Stimulated activated CD4-positive, alpha-beta T cell treated with anti-CD3 and anti-CD28 coated beads, Interleukin-12 subunit alpha, Interleukin-12 subunit beta, amount 100 ng/mL, for 4 hours (primary cell): Measurements from ENCODE around the gene CYP2A13.
"Not testable (repeated sequence)": the region's sequence is repeated elsewhere in the genome, so short reads cannot be mapped to it uniquely, and the experiment has no call there.

ENCODE experiments used
- DNase-seq: peaks from one replicate; pipeline ENCODE4 v3.0.0-alpha.2; 2020

The CYP2A13 gene

DNA sequence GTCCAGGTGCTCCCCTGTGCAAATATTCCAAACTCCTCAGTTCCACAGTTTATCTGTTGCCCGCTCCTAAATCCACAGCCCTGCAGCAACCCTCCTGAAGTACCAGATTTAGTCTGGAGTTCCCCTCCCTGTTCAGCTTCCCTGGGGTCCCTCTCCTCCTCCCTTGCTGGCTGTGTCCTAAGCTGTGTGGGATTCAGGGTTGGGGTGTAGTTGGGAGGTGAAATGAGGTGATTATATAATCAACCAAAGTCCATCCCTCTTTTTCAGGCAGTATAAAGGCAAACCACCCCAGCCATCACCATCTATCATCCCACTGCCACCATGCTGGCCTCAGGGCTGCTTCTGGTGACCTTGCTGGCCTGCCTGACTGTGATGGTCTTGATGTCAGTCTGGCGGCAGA lies at the start of gene CYP2A13:
Gene CYP2A13 (plus strand): TSS at position 301 of the 400 bp plus-strand sequence. CDS start 21 bp downstream, at position 322.
- DNase-seq: no peak

DNA sequence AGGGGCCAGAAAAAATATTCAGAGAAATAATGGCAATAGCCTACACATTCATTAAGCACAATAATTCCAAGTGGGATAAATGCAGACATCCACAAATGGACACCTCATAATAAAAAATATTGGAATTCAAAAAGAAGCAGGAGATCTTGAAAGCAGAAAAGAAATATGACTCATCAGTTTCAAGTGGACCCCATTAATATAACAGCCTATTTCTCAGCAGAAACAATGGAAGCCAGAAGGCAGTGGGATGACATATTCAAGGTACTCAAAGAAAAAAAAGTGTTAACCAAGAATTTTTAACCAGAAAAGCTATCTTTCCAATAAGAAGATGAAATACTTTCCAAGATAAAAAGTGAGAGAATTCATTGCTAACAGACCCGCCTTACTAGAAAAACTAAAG lies 48.4 kb upstream of the CYP2A13 start:
- DNase-seq: no peak

DNA sequence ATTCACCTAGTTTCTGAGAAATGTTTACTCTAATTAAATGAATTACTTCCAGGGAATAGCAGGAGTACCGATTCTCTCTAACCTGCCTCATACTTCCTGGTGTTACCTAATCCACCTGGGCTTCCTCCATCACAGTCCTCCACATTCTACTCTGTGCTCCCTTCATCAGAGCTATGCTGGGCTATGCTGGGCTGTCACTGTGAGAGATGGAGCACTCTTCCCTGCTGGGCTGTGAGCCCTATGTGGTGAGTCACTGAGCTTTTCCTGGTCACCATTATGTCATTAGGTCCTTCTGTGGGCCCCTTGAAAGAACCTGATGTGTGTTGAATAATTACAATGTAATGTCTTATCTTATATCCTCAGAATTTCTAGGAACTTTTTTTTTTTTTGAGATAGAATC lies 43.2 kb upstream of the CYP2A13 start:
- not testable (repeated sequence) for DNase-seq

- DNase-seq: no peak
Observed at GRCh38 chr19:41050426-41050825, 37.8 kb upstream of the CYP2A13 start.

GRCh38 chr19:41052162-41052561 lies 36.1 kb upstream of the CYP2A13 start:
- DNase-seq: not testable (repeated sequence)

DNA sequence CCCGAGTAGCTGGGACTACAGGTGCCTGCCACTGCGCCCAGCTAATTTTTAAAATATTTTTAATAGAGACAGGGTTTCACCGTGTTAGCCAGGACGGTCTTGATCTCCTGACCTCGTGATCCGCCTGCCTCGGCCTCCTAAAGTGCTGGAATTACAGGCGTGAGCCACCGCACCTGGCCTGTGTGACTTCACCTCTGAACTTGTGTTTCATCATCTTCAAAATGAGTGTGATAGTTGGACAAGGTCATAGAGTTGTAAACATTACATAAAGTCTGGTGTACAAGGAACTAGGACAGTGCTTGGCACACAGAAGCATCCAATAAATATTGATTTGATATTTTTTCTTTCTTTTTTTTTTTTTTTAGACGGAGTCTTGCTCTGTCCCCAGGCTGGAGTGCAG lies 34.9 kb upstream of the CYP2A13 start:
- DNase-seq: not testable (repeated sequence)

- DNase-seq: no peak
Observed at GRCh38 chr19:41064974-41065569, 23.2 kb upstream of the CYP2A13 start.

- no peak for DNase-seq
Observed at GRCh38 chr19:41076286-41076685, 12.0 kb upstream of the CYP2A13 start.

GRCh38 chr19:41083516-41083915 lies 4.7 kb upstream of the CYP2A13 start:
- no peak for DNase-seq

DNA sequence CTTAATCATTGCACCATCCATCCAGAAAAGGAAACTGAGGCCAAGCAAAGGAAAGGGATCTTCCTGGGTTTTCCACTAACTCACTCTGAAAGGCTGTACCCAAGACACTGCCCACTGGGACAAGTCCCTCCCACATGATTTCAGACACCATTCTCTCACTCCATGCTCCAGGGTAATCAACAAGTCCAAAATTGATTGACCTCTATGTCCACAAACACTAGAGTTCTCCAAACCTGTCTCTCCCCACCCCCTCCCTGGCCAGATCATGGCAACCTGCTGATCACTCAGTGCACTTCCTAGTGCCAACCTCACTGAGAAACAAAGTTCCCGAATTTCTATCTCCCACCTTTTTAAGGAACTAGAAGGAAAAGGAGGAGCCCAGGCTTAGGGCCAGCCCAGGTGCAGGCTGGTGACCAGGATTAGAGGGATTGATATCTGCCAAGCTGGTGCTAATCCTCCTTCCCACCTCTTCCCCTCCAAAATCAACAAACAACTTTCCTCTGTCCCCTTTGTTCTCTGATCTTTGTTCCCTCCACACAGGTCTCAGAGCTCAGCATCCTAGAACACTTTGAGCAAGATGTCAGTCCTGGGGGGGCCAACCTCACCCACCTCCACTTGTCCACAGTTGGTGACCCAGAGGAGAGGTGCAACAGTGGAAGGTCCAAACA lies 2.4 kb upstream of the CYP2A13 start:
- no peak for DNase-seq

- DNase-seq: no peak
Observed at GRCh38 chr19:41089959-41090358, 1.7 kb downstream of the CYP2A13 start.

GRCh38 chr19:41095703-41096102 lies 7.5 kb downstream of the CYP2A13 start:
- no peak for DNase-seq

- no peak for DNase-seq
Observed at GRCh38 chr19:41096353-41096752, 8.1 kb downstream of the CYP2A13 start.

GRCh38 chr19:41097302-41097701 lies 9.1 kb downstream of the CYP2A13 start:
- no peak for DNase-seq

- DNase-seq: no peak
Observed at GRCh38 chr19:41098762-41099161, 10.5 kb downstream of the CYP2A13 start.

- DNase-seq: not testable (repeated sequence)
Observed at GRCh38 chr19:41102210-41102609, 14.0 kb downstream of the CYP2A13 start.

GRCh38 chr19:41106177-41106576 lies 17.9 kb downstream of the CYP2A13 start:
- DNase-seq: no peak

- no peak for DNase-seq
Observed at GRCh38 chr19:41111296-41111695, 23.0 kb downstream of the CYP2A13 start.

- DNase-seq: no peak
Observed at GRCh38 chr19:41111750-41112295, 23.6 kb downstream of the CYP2A13 start.

- DNase-seq: no peak
Observed at GRCh38 chr19:41112728-41113290, 24.6 kb downstream of the CYP2A13 start.

- no peak for DNase-seq
Observed at GRCh38 chr19:41114132-41114531, 25.9 kb downstream of the CYP2A13 start, which contains the start of gene CYP2F1. TSS of gene CYP2F1 (plus strand) at chr19:41114432. CDS start at chr19:41116189, 1,757 bp downstream.

DNA sequence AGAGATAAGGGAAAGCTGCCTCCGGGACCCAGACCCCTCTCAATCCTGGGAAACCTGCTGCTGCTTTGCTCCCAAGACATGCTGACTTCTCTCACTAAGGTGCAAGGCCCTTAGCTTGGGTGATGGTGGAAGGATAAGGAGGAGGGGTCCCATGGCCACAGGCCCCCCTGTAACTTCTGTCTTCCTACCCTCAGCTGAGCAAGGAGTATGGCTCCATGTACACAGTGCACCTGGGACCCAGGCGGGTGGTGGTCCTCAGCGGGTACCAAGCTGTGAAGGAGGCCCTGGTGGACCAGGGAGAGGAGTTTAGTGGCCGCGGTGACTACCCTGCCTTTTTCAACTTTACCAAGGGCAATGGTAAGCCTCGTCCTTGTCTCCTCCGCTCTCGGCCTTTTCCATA lies 28.0 kb downstream of the CYP2A13 start:
- no peak for DNase-seq

- DNase-seq: not testable (repeated sequence)
Observed at GRCh38 chr19:41120929-41121911, 33.0 kb downstream of the CYP2A13 start.
